ENCODE data around the gene GNAQ.

GNAQ gene

DNA sequence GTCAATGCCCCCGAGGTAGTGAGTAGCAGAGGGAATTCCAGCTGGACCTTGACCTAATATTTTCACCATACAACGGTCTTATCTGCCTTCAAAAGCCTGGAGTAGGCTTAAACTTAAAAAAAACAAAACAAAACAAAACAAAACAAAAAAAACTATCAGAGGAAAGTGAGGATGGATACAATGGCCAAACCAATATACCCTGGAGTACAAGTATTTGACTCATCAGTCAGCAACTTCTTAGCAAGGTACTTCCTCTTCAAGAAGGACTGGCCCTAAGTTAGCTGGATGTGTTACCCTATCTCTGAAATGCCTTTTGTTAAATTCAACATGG lies 222.9 kb downstream of the GNAQ start:
- no peak for DNase-seq

DNA sequence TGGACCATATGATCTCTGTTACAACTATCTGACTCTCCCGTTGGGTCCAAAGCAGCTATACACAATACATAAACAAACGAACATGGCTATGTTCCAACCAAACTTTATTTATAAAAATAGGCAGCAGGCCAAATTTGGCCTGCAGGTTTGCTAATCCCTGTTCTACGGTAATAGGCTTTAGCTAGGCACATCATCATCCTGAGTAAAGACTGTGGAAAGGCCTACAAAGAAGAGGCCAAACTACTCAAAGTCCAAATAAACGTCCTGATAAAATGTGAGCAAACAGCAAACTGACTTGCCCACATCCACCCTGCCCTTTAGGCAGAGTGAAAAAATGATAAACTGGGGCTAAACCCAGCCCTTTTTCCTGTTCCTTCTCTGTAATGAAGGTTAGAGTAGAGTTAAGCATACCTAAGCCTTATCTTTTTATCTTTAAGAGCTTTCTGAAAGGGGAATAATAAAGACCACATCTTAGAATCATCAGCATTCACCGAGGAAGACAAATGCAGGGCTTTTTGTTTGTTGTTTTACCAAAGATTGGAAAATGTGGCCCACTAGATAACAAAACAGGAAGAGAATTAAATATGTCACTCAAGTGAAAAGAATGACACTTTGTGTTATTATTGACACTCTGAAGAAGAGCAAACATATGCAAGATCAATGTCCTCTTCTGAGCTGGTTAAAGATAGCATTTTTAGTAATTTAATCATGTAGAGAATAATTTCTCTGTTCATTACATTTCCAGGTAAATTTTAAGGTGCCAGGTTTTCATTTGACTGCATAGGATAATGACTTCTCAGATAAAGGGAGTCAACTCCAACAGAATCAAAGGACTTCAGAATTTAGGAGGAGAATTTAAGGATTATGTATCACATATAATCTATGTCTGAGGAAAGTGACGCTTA lies 223.5 kb downstream of the GNAQ start:
- DNase-seq, result no peak

DNA sequence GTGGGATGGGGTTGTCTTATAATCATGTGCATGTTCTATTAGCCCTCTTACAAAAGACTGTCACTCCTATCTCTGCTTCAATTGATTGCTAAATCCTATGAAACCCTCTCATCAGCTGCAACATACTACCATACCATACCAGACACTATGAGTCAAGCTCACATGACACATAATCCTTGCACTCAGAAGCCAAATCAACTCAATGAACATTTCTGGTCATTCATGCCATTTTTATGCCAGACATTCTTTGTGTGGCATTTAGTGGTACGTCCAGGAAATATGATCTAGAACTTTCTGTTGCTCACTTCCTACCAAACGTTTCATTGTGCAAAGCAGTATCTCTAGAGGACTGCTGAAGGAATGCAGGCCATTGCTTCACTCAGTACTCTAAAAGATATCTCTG lies 224.3 kb downstream of the GNAQ start:
- no peak for DNase-seq

DNA sequence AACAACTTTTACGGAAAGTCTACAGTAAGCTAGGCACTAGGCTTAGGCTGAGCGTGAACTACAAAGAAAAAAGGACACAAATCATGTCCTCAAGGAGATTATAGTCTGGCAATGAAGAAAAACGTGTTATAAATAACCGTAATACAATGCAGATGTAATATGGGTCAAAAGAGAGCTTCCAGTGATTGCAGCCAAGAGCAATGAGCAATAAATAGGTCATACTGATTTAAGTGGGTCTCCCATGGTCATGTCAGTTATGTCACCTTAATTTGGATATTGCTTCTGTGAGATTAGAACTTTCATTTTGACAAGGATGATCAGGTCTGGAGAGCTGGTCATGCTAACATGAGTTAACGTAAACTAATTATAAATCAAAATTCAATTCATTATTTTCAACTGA lies 224.9 kb downstream of the GNAQ start:
- DNase-seq, result no peak

DNA sequence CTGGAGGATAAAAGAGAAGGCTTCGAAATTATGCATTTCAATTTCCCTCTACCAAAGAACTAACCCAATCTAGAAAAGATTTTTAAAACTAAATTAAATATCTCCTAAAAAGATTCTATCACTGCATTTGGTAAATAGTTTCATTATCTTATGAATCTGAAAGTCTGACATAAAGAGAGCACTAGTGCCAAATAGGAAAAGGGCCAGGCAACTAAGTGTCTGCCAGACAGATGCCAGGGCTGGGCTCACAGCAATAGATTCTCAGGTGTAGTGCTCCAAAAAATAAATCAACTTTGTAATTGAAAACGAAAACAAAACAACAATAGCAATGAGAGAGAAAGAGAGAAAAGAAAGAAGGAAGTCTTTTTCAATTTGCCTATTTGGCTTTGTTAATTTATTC lies 225.8 kb downstream of the GNAQ start:
- no peak for DNase-seq

DNA sequence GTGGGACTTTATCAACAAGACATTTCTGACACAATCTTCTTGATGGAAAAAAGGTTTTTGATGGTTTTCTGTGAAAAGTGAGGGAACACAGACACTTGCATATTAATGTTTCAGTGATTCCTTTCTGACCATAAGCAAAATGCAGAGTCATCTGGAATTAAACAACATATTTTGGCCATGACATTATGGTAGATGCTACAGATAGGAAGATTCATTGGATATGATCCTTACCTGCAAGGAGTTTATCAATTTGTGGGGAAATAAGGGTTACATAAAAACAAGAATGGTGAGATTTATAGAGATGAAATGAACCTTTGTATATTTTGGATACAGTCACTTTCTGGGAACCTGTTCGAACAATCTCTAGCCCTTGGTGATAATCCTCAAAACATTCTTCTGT lies 228.2 kb downstream of the GNAQ start:
- no peak for DNase-seq

DNA sequence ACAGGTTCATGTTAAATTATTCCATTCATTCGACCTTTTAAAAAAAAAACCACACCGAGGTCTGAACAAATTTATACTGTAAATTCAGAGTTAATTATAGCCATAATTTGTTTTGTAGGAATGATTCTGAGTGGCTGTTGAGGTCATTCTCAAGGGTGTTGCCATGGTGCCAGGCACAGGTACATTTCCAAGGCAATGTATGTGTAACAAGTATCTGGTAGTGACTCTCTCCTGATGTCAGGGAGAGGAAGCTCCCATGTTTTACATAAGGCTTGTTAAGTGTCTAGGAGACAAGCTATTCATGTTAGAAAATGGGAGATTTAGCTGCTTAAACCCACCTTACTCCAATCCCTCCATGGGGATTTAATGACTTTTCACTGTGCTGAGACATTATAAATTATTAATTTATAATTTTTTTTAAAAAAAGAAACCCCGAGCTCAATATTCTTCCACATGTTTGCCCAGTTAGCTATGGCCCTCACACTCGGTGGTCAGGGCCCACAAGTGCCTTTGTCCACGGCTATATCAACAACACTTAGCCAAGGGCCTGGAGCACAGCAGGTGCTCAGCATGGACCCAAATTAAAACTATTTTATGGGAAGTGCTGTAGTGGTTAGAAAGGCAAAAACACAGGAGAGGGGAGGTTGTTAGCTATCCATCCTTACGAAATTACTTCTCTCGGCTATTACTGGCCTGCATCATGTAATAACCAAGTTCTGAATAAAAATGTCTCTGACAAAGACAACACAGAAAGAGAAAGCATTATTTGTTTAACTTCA lies 228.9 kb downstream of the GNAQ start:
- DNase-seq, result peak; percentile 95

DNA sequence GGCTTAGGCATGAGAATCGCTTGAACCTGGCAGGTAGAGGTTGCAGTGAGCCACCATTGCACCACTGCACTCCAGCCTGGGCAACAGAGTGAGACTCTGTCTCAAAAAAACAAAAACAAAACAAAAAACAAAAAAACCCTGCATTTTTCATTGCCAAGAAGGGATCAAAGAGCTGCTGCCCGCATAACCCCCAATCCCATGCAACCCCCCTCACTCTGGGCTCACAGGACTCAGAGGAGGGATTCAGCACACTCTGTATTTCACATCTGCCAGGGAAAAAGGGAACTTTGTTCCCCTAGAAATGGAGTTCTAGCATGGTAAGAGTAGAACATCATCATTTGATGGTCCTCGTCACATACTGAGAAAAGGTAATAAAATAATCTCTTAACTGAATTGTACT lies 229.5 kb downstream of the GNAQ start:
- DNase-seq, result no peak

DNA sequence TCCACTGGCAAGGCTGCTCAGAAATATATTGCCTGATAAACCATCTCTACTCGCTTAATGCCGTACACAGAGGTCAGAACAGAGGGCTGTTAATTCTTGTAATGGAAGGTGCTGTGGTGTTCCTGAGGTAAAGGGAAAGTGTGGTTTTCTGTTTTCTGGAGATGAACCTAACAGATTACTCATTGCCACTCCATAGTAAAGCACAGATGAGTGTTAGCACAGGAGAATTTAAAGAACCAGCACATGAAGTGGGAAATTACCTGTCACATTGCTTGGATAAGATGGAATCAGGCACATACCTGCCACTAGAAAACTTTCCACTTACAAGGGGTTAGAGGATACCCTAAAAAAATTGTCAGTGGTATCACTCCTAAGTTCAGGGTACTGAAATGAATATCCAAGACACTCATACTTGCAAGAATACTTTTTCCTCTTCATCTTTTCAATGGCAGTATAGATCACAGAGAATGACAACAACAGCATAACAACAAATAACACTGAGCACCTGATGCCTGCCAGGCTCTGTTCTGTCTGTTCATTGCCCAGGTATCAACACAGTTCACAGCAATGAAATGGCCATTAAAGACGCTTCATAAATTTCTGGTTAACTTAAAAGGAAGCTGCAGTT lies 230.6 kb downstream of the GNAQ start:
- DNase-seq, result peak; percentile 43

DNA sequence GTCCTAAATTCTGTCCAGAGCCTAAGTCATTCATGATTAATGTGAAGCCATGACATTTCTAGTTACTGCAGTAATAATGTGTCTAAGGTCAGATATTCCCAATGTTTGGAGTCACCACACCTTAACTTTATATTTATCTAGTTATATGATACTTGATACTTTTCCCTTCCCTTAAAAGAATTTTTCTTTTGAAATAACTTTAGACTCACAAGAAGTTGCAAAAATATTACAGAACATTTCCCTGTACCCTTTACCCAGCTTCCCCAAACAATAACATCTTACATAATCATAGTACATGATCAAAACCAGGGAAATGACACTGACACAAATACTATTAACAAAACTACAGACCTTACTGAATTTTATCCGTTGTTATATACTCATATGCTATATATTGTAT lies 233.5 kb downstream of the GNAQ start:
- no peak for DNase-seq

DNA sequence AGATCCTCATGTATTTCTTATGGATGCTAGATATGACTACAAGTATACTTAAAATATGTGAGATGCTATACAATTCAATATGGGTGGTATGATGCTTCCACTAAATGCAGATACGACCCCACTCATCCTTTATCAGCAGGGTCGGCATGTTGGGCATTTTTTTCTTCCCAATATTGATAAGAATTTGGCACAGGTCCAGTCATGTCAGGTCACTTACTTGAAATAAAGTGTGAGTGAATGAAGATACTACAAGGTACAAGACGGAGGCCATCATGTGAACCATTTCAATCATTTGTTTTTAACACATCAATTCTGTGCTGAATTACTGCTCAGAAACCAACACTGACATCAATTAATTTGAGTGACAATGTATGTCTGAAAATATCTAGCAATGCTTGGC lies 236.6 kb downstream of the GNAQ start:
- DNase-seq, result no peak

DNA sequence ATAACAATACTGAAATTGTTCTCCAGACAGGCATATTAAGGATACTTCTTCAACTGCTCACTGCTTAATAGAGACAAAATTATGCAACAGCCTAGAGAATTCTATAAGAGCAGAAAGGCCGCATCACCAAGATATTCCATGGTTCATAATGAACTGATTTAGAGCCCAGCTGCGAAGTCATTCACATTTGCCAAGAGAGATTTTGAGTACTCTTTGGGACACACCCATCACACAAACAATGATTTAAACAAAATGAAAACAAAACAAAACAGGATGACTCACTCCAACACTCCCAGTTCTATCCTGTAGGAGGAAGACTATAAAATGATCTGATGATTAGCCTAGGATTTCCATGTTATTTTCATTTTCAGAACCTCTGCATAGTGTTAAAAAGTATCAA lies 237.8 kb downstream of the GNAQ start:
- peak; percentile 74 for DNase-seq

DNA sequence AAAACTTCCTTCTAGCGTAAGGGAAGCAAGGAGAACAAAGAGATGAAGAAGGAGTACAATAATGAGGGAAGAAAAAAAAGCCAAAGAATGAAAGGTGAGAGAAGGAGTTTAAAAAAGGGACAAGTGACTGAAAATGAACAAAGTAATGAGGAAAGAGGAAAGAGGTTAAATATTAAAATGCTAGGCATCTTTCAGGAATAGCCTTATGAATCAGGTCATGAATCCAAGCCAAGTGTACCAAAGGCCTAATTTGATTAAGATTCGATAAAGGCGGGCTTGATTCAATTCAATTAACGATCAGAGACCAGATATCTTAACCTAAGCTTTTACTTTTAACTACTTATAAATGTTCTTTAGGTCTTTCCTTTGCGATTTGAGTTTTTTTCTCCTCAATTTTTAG lies 241.7 kb downstream of the GNAQ start:
- DNase-seq, result no peak

DNA sequence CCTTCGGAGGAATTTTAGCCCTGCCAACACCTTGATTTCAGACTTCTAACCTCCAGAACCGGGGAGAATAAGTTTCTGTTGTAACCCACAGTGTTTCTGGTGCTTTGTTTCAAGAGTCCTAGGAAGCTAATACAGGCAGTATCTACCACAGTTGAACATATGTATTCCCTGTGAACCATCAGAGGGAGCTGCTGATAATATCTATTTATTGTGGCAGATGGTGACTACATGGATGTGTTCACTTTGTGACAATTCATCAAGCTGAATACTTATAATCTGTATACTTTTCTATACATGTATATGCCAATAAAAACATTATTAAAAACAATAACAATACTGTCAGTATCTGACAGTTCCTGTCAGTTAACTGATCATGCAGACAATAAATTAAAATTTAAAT lies 246.3 kb downstream of the GNAQ start:
- no peak for DNase-seq

DNA sequence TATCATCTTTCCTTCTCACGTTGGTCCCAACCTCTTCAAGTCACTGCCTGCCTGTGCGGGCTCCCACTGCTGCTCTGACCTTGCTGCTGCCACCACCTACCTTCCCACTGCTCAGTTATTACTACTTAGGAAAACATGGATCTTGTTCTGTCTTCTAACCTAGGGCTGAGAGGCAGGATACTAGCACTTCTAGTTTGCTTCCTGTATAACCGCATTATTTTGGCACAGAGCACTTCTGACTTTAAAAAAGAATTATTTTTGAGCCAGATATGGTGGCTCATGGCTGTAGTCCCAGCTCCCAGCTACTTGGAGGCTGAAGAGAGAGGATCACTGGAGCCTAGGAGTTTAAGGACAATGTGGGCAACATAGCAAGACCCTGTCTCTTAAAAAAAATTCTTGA lies 248.1 kb downstream of the GNAQ start:
- DNase-seq, result no peak

DNA sequence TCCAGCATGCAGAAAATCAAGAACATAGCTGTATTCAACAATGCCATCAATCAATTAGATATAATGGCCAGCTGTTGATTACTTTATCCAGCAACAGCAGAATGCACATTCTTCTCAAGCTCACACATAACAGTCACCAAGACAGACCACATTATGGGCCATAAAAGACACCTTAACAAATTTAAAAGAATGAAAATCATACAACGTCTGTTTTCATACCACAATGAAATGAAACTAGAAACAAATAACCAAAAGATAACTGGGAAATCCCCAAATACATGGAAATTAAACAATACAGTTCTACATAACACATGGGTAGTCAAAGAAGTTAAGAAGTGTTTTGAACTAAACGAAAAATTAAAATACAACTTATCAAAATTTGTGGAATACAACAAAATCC lies 252.6 kb downstream of the GNAQ start:
- DNase-seq, result no peak

DNA sequence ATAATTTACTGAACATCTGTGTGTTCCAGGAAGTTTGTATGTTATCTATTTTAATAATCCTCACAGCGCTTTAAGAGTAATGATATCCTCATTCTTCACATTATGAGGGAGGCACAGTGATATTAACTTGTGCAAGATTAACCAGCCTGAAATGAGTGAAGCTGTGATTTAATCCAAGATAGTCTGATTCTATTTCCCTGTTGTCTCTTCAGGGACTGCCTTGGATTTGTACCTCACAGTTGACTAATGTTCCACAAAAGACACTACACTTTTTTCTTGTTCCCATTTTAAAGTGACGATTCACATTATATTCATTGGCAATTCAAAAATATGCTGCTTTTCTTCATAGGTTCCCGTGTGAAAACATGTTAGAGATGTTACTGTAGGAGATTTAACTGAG lies 258.2 kb downstream of the GNAQ start:
- no peak for DNase-seq

DNA sequence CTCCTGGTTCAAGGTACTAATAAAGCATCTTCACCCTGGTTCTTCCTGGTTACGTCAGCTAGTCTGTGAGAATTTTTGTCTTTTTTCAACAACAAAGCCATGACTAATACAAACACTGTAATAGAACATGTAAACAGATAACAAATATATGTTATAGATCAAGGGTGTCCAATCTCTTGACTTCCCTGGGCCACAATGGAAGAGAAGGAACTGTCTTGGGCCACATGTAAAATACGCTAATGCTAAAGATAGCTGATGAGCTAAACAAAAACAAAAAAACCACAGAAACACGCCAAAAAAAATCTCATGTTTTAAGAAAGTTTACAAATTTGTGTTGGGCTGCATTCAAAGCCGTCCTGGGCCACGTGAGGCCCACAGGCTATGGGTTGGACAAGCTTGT lies 259.0 kb downstream of the GNAQ start:
- DNase-seq, result no peak

DNA sequence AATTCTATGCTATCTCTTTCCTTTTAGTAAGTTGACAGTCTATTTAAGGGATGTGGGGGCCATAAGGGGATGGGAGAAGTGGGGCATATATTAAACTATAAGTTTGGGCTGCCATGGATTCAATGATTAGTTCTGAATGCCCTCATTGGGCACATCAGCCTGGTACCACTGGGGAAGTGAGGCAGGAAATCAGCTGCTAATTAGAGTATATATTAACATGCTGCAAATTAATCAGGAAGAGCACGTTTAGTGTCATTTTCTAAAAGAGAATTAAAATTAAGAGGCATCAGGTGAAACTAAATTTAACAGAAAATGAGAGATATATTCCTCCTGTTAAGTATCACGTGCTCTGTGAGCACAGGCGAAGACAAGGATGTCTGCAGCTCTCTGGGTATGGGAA lies 260.4 kb downstream of the GNAQ start:
- no peak for DNase-seq

DNA sequence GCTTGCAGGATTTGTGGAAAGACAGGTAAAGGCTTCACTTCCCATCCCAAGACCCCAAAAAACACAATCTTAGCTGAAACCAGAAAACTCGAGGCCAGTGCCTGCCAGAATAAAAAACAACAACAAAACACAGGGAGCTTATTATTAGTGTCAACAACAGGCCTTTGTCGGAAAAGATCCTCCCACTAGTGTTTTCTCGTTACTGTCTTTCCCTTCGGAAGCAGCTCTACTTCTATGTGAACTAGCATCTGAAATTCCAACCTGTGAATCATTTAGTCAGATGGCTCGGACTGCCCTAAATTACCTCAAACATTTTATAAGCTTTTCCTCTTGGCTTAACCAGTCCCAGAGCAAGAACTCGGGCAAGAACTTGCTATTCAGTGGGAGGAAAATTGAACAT lies 261.3 kb downstream of the GNAQ start:
- no peak for DNase-seq

DNA sequence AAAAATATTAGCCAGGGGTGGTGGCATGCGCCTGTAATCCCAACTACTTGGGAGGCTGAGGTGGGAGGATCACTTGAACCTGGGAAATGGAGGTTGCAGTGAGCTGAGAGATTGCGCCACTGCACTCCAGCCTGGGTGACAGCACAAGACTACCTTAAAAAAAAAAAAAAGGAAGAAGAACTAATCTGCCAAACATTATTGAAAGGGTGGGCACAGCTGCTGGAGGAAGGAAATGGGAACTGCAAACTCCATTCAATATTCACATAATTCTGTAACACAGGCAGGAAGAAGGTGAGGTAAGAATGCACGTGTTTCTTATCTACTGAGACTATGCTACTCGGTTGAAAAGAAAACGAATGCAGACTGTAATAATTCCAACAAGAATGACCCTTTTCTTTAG lies 262.4 kb downstream of the GNAQ start:
- no peak for DNase-seq

DNA sequence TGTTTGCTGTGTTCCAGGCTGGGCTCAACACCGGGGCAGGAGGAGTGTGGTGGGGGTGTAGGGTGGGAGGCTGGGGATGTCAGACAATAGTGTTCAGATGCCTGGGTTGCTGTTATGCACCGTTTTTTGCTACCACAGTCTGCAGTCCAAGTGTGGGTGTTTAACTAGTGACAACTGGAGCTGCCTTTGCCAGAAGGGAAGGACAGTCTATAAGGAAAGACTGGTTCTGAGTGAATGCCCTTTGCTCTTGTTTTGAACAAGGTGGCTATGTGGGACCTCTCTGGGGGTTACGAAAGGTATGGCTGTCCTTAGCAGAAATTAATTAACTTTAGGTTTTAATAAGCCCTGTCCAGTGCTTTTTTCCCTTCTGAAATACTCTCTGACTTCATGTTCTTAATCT lies 265.0 kb downstream of the GNAQ start:
- no peak for DNase-seq

DNA sequence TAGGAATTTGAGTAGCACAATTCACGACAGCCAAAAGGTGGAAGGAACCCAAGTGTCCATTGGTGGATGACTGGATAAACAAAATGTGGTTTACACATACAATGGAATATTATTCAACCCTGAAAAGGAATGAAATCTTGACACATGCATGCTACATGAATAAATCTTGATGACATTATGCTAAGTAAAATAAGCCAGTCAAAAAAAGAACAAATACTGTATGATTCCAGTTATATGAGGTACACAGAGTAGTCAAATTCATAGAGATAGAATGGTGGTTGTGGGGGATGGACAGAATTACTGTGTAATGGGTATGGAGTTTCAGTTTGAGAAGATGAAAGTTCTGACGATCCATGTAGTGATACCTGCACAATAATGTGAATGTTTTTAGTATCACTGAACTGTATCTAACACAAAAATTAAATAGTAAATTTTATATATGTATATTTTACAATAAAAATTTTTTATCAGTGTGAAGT lies 265.8 kb downstream of the GNAQ start:
- no peak for DNase-seq

Measured in NCI-H2029 (cell line).